Kidney (tissue), 14 donors: Measurements from ENCODE around the gene LCN6. TPM values are rescaled to one million over a fixed set of nuclear protein-coding genes. Genes with fewer than 3 reads are reported as not detected.

ENCODE experiments used
- DNase-seq, 5 donors: peaks; one replicate each; pipeline ENCODE4 v3.0.0-alpha.2; 2013 to 2020
- FAIRE-seq: peaks from 2 replicates; lab custom pipeline; 2012; peaks lifted over from hg19 to GRCh38; lab: Jason Lieb, UNC
- H3K27ac ChIP-seq, 2 donors: one replicate each; pipeline ENCODE4 v1.7.0; 2013; ENCODE audit warnings: low read depth in 2 of 2, low read length in 2 of 2, inconsistent platforms in 1 of 2
- H3K27me3 ChIP-seq: one replicate; pipeline ENCODE4 v1.7.1; 2013; ENCODE audit warnings: low read length, inconsistent platforms; ENCODE audit not compliant: control insufficient read depth, insufficient read depth
- H3K36me3 ChIP-seq, 3 donors: one replicate each; pipeline versions ENCODE4 v1.7.0 to v1.7.1; 2013; ENCODE audit warnings: low read length in 3 of 3, control low read depth in 1 of 3, inconsistent platforms in 1 of 3; ENCODE audit not compliant: insufficient read depth in 3 of 3, control insufficient read depth in 2 of 3
- H3K4me1 ChIP-seq, 3 donors: one replicate each; pipeline versions ENCODE4 v1.7.0 to v1.7.1; 2013; ENCODE audit warnings: low read length in 3 of 3, inconsistent platforms in 1 of 3, low read depth in 1 of 3; ENCODE audit not compliant: control insufficient read depth in 2 of 3, insufficient read depth in 2 of 3
- H3K4me3 ChIP-seq, 3 donors: one replicate each; pipeline versions ENCODE4 v1.7.0 to v1.8.1; 2013; ENCODE audit warnings: low read length in 3 of 3, control low read depth in 1 of 3, inconsistent platforms in 1 of 3
- H3K9ac ChIP-seq, 3 donors: one replicate each; pipeline versions ENCODE4 v1.7.0 to v1.7.1; 2013; ENCODE audit warnings: low read length in 3 of 3, control low read depth in 1 of 3, inconsistent platforms in 1 of 3
- H3K9me3 ChIP-seq, 3 donors: one replicate each; pipeline versions ENCODE4 v1.7.0 to v1.7.1; 2013; ENCODE audit warnings: low read length in 3 of 3, control low read depth in 1 of 3, inconsistent platforms in 1 of 3; ENCODE audit not compliant: control insufficient read depth in 2 of 3, insufficient read depth in 1 of 3
- CTCF ChIP-seq: IDR thresholded peaks from 3 replicates; pipeline ENCODE4 v1.5.1; 2012; ENCODE audit warnings: mild to moderate bottlenecking, moderate library complexity, borderline replicate concordance; ENCODE audit not compliant: insufficient read depth; ENCODE audit errors: extremely low read depth
- intact Hi-C: fragments of 100-400 bp; cut with DNase I; formaldehyde crosslinking; loops from one replicate; pipeline ENCODE4 v1.11.1; 2022
- microRNA-seq: library from miRNA; unstranded; fragments of <30 nt; microRNA quantifications from one replicate; pipeline ENCODE4 v1.2.0, GENCODE V29; 2020
- polyA plus RNA-seq: library from polyadenylated mRNA; stranded (reverse); fragments of 350-450 nt; fragmentation: Illumina TruSeq; extraction: RNeasy Lipid Tissue Mini Kit (QIAGEN cat#74804); gene quantifications from one replicate; pipeline ENCODE4 v1.2.3, GENCODE V29; 2014; ENCODE audit warnings: low read depth, low replicate concordance; ENCODE audit not compliant: insufficient read depth
- total RNA-seq: library from RNA; stranded (reverse); fragmentation: NEBNext Ultra II Directional; extraction: Animal tissue kit (Norgen Biotek cat#: 25700); gene quantifications from one replicate; pipeline ENCODE4 v1.2.1, GENCODE V29; 2021
- donor health status: control.
- donor health status: control.
- donor health status: control.
- donor health status: control.
- donor health status: control.
- donor health status: DM: yes; HTN: yes; CAD: no.
- donor health status: Normal renal cell carcinoma (clear cell type).

Gene LCN6
- total and polyA plus RNA-seq, 2 donors from 2014 or later, result 16.0 TPM; not detected in 1

GRCh38 chr9:136694163-136694871, 54.0 kb downstream of the LCN6 start:
- Histone ChIP-seq H3K27ac (peak overlapping the region; percentile 63 to 69), H3K4me3 (no peak overlapping the region), H3K9ac (peak overlapping the region in 1 of 3 donors; percentile 12), H3K36me3 (no peaks in the 10 kb centered on the region), H3K4me1 (peaks cover 0 to 47% (median 30%) of the 10 kb centered on the region in 3 donors), H3K27me3 (no peaks in the 10 kb centered on the region), H3K9me3 (no peaks in the 10 kb centered on the region)
- intact Hi-C loops, result no loop called here
- DNase-seq (peak in 3 of 5 donors; percentile 66 to 86 (median 77)), FAIRE-seq (no peak)
- TF ChIP-seq CTCF, result peak; percentile 66

Small RNAs within 50 kb of the gene (microRNA-seq; reads per million reads assigned to microRNA genes)
- not detected for gene MIR6722

Other genes with a start within 250 kb of the LCN6 start
- gene NOTCH1, start 202.5 kb downstream of the LCN6 start, total RNA-seq, result 77.2 TPM
- 6.5 TPM for gene NOTCH1, start 202.5 kb downstream of the LCN6 start, polyA plus RNA-seq
- 140 TPM for gene EGFL7, start 85.6 kb downstream of the LCN6 start, total RNA-seq
- gene EGFL7, start 85.6 kb downstream of the LCN6 start, polyA plus RNA-seq, result 137 TPM
- gene AGPAT2, start 61.1 kb downstream of the LCN6 start, total RNA-seq, result 83.6 TPM
- 73.4 TPM for gene AGPAT2, start 61.1 kb downstream of the LCN6 start, polyA plus RNA-seq
- 7.5 TPM for gene DIPK1B, start 36.0 kb downstream of the LCN6 start, total RNA-seq
- 22.6 TPM for gene DIPK1B, start 36.0 kb downstream of the LCN6 start, polyA plus RNA-seq
- gene LCN10, start 5.6 kb downstream of the LCN6 start, total RNA-seq, result 8.4 TPM
- gene LCN10, start 5.6 kb downstream of the LCN6 start, polyA plus RNA-seq, result 3.9 TPM
- gene LCN8, start 9.7 kb upstream of the LCN6 start, total RNA-seq, result not detected
- not detected for gene LCN8, start 9.7 kb upstream of the LCN6 start, polyA plus RNA-seq
- gene LCN15, start 16.0 kb upstream of the LCN6 start, total RNA-seq, result not detected
- gene LCN15, start 16.0 kb upstream of the LCN6 start, polyA plus RNA-seq, result not detected
- gene TMEM141, start 42.8 kb upstream of the LCN6 start, total RNA-seq, result 96.5 TPM
- 403 TPM for gene TMEM141, start 42.8 kb upstream of the LCN6 start, polyA plus RNA-seq
- 0.88 TPM for gene CCDC183, start 47.8 kb upstream of the LCN6 start, total RNA-seq
- gene CCDC183, start 47.8 kb upstream of the LCN6 start, polyA plus RNA-seq, result 3.1 TPM
- 70.3 TPM for gene RABL6, start 59.4 kb upstream of the LCN6 start, total RNA-seq
- 60.4 TPM for gene RABL6, start 59.4 kb upstream of the LCN6 start, polyA plus RNA-seq
- 5.3 TPM for gene AJM1, start 94.0 kb upstream of the LCN6 start, total RNA-seq
- gene AJM1, start 94.0 kb upstream of the LCN6 start, polyA plus RNA-seq, result 2.5 TPM
- gene PHPT1, start 100.9 kb upstream of the LCN6 start, total RNA-seq, result 108 TPM
- 283 TPM for gene PHPT1, start 100.9 kb upstream of the LCN6 start, polyA plus RNA-seq
- gene MAMDC4, start 103.8 kb upstream of the LCN6 start, total RNA-seq, result 8.1 TPM
- 5.8 TPM for gene MAMDC4, start 103.8 kb upstream of the LCN6 start, polyA plus RNA-seq
- 316 TPM for gene EDF1, start 117.8 kb upstream of the LCN6 start, total RNA-seq
- gene EDF1, start 117.8 kb upstream of the LCN6 start, polyA plus RNA-seq, result 888 TPM
- gene TRAF2, start 138.0 kb upstream of the LCN6 start, total RNA-seq, result 16.9 TPM
- 11.4 TPM for gene TRAF2, start 138.0 kb upstream of the LCN6 start, polyA plus RNA-seq
- 97.2 TPM for gene FBXW5, start 196.2 kb upstream of the LCN6 start, total RNA-seq
- 92.5 TPM for gene FBXW5, start 196.2 kb upstream of the LCN6 start, polyA plus RNA-seq
- 1.9 TPM for gene C8G, start 196.7 kb upstream of the LCN6 start, total RNA-seq
- 2.1 TPM for gene C8G, start 196.7 kb upstream of the LCN6 start, polyA plus RNA-seq
- gene LCN12, start 203.7 kb upstream of the LCN6 start, total RNA-seq, result 42.9 TPM
- 35.5 TPM for gene LCN12, start 203.7 kb upstream of the LCN6 start, polyA plus RNA-seq
- 236 TPM for gene PTGDS, start 229.0 kb upstream of the LCN6 start, total RNA-seq
- gene PTGDS, start 229.0 kb upstream of the LCN6 start, polyA plus RNA-seq, result 709 TPM
- 1.4 TPM for gene LCNL1, start 234.5 kb upstream of the LCN6 start, total RNA-seq
- 0.54 TPM for gene LCNL1, start 234.5 kb upstream of the LCN6 start, polyA plus RNA-seq
- gene PAXX, start 243.9 kb upstream of the LCN6 start, total RNA-seq, result 54.2 TPM
- 80.9 TPM for gene PAXX, start 243.9 kb upstream of the LCN6 start, polyA plus RNA-seq
- 4.0 TPM for gene CLIC3, start 248.0 kb upstream of the LCN6 start, total RNA-seq
- 2.1 TPM for gene CLIC3, start 248.0 kb upstream of the LCN6 start, polyA plus RNA-seq